Kidney capillary endothelial cell (primary cell): ENCODE data around the gene CENPO.
"Not testable (repeated sequence)": the region's sequence is repeated elsewhere in the genome, so short reads cannot be mapped to it uniquely, and the experiment has no call there.

Experiments
- DNase-seq: peaks from one replicate; pipeline ENCODE4 v3.0.0-alpha.2; 2018; ENCODE audit warnings: low spot score

Gene CENPO

GRCh38 chr2:24788816-24789215 lies 4.4 kb upstream of the CENPO start:
- DNase-seq, result no peak

- DNase-seq, result no peak
Observed at GRCh38 chr2:24791452-24791851, 1.8 kb upstream of the CENPO start.

- no peak for DNase-seq
Observed at GRCh38 chr2:24792542-24792873, 717 bp upstream of the CENPO start.

GRCh38 chr2:24793761-24794435 lies 673 bp downstream of the CENPO start:
- DNase-seq, result no peak

GRCh38 chr2:24797644-24798043 lies 4.4 kb downstream of the CENPO start:
- DNase-seq, result no peak

- DNase-seq, result not testable (repeated sequence)
Observed at GRCh38 chr2:24800487-24800886, 7.3 kb downstream of the CENPO start.

GRCh38 chr2:24805811-24806660 lies 12.8 kb downstream of the CENPO start:
- DNase-seq, result not testable (repeated sequence)

- DNase-seq, result no peak
Observed at GRCh38 chr2:24806661-24807036, 13.4 kb downstream of the CENPO start.

- no peak for DNase-seq
Observed at GRCh38 chr2:24809316-24810007, 16.2 kb downstream of the CENPO start.

GRCh38 chr2:24813691-24814137 lies 20.5 kb downstream of the CENPO start:
- no peak for DNase-seq

- DNase-seq, result no peak
Observed at GRCh38 chr2:24814516-24814915, 21.3 kb downstream of the CENPO start.

- DNase-seq, result no peak
Observed at GRCh38 chr2:24815171-24815570, 21.9 kb downstream of the CENPO start.

GRCh38 chr2:24816404-24816803 lies 23.2 kb downstream of the CENPO start:
- DNase-seq, result no peak

- DNase-seq, result peak; percentile 74
Observed at GRCh38 chr2:24816884-24817283, 23.7 kb downstream of the CENPO start.

- no peak for DNase-seq
Observed at GRCh38 chr2:24818721-24819167, 25.5 kb downstream of the CENPO start.

GRCh38 chr2:24819442-24820174 lies 26.4 kb downstream of the CENPO start:
- DNase-seq, result no peak

GRCh38 chr2:24820175-24820513 lies 26.9 kb downstream of the CENPO start:
- no peak for DNase-seq

GRCh38 chr2:24820598-24821432 lies 27.6 kb downstream of the CENPO start:
- no peak for DNase-seq

GRCh38 chr2:24821433-24821891 lies 28.2 kb downstream of the CENPO start:
- DNase-seq, result no peak

GRCh38 chr2:24822049-24822706 lies 29.0 kb downstream of the CENPO start:
- no peak for DNase-seq
